ENCODE results near the gene MUC5AC.

The MUC5AC gene

GRCh38 chr11:1223346-1224110, 65.8 kb downstream of the MUC5AC start:
- in situ Hi-C loops (cut with HindIII; ENCODE audit: low sequenced_read_pairs) = loop anchor here (25.0 kb wide), 1 partner anchor 161 kb away; the partner anchor contains the start of gene MUC2

- in situ Hi-C loops (cut with HindIII; ENCODE audit: low sequenced_read_pairs) = loop anchor here (25.0 kb wide), 1 partner anchor 162 kb away; the partner anchor contains the start of gene MUC2
Observed at GRCh38 chr11:1224111-1224490, 66.3 kb downstream of the MUC5AC start.

- in situ Hi-C loops (cut with HindIII; ENCODE audit: low sequenced_read_pairs) = loop anchor here (25.0 kb wide), 1 partner anchor 162 kb away; the partner anchor contains the start of gene MUC2
Observed at GRCh38 chr11:1224491-1225385, 67.0 kb downstream of the MUC5AC start.

- in situ Hi-C loops (cut with HindIII; ENCODE audit: low sequenced_read_pairs) = no loop called here
Observed at GRCh38 chr11:1225386-1226225, 67.9 kb downstream of the MUC5AC start.

GRCh38 chr11:1226226-1226985, 68.7 kb downstream of the MUC5AC start:
- in situ Hi-C loops (cut with HindIII; ENCODE audit: low sequenced_read_pairs) = no loop called here

- in situ Hi-C loops (cut with HindIII; ENCODE audit: low sequenced_read_pairs) = no loop called here
Observed at GRCh38 chr11:1226986-1227550, 69.3 kb downstream of the MUC5AC start.

- in situ Hi-C loops (cut with HindIII; ENCODE audit: low sequenced_read_pairs) = no loop called here
Observed at GRCh38 chr11:1227551-1228100, 69.9 kb downstream of the MUC5AC start.

GRCh38 chr11:1228101-1228821, 70.5 kb downstream of the MUC5AC start:
- in situ Hi-C loops (cut with HindIII; ENCODE audit: low sequenced_read_pairs) = no loop called here

GRCh38 chr11:1228921-1229451, 71.2 kb downstream of the MUC5AC start:
- in situ Hi-C loops (cut with HindIII; ENCODE audit: low sequenced_read_pairs) = no loop called here

GRCh38 chr11:1229471-1230120, 71.8 kb downstream of the MUC5AC start:
- in situ Hi-C loops (cut with HindIII; ENCODE audit: low sequenced_read_pairs) = no loop called here

GRCh38 chr11:1230121-1230455, 72.3 kb downstream of the MUC5AC start:
- in situ Hi-C loops (cut with HindIII; ENCODE audit: low sequenced_read_pairs) = no loop called here

- in situ Hi-C loops (cut with HindIII; ENCODE audit: low sequenced_read_pairs) = no loop called here
Observed at GRCh38 chr11:1230456-1231395, 73.0 kb downstream of the MUC5AC start.

GRCh38 chr11:1231396-1232020, 73.8 kb downstream of the MUC5AC start:
- in situ Hi-C loops (cut with HindIII; ENCODE audit: low sequenced_read_pairs) = no loop called here

GRCh38 chr11:1232021-1232882, 74.5 kb downstream of the MUC5AC start:
- in situ Hi-C loops (cut with HindIII; ENCODE audit: low sequenced_read_pairs) = no loop called here

GRCh38 chr11:1232883-1233321, 75.1 kb downstream of the MUC5AC start:
- in situ Hi-C loops (cut with HindIII; ENCODE audit: low sequenced_read_pairs) = no loop called here

Measured in endothelial cell of hepatic sinusoid (primary cell).